Measurements from ENCODE around the gene SCAMP4.

Gene SCAMP4

GRCh38 chr19:1914826-1915341 lies 9.7 kb downstream of the SCAMP4 start:
- no peak for DNase-seq

- no peak for DNase-seq
Measured at GRCh38 chr19:1917146-1917545, 11.9 kb downstream of the SCAMP4 start.

GRCh38 chr19:1917926-1918325 lies 12.7 kb downstream of the SCAMP4 start:
- DNase-seq, result no peak

GRCh38 chr19:1918975-1919374 lies 13.8 kb downstream of the SCAMP4 start:
- no peak for DNase-seq

GRCh38 chr19:1920644-1921043 lies 15.4 kb downstream of the SCAMP4 start:
- no peak for DNase-seq

GRCh38 chr19:1921326-1921725 lies 16.1 kb downstream of the SCAMP4 start:
- DNase-seq, result no peak

- DNase-seq, result no peak
Measured at GRCh38 chr19:1921825-1922224, 16.6 kb downstream of the SCAMP4 start.

- DNase-seq, result no peak
Measured at GRCh38 chr19:1922803-1923202, 17.6 kb downstream of the SCAMP4 start.

GRCh38 chr19:1923319-1923718 lies 18.1 kb downstream of the SCAMP4 start:
- no peak for DNase-seq

GRCh38 chr19:1924320-1924961 lies 19.2 kb downstream of the SCAMP4 start:
- no peak for DNase-seq

- no peak for DNase-seq
Measured at GRCh38 chr19:1925544-1925943, 20.3 kb downstream of the SCAMP4 start.

- DNase-seq, result peak; percentile 0
Measured at GRCh38 chr19:1929021-1929742, 24.0 kb downstream of the SCAMP4 start.

- DNase-seq, result no peak
Measured at GRCh38 chr19:1931445-1931844, 26.2 kb downstream of the SCAMP4 start.

GRCh38 chr19:1932395-1932794 lies 27.2 kb downstream of the SCAMP4 start:
- DNase-seq, result no peak

GRCh38 chr19:1933244-1933643 lies 28.0 kb downstream of the SCAMP4 start:
- no peak for DNase-seq

- DNase-seq, result no peak
Measured at GRCh38 chr19:1933942-1934341, 28.7 kb downstream of the SCAMP4 start.

GRCh38 chr19:1935484-1936208 lies 30.4 kb downstream of the SCAMP4 start:
- no peak for DNase-seq

GRCh38 chr19:1936430-1936829 lies 31.2 kb downstream of the SCAMP4 start:
- DNase-seq, result no peak

- no peak for DNase-seq
Measured at GRCh38 chr19:1936916-1937610, 31.9 kb downstream of the SCAMP4 start.

GRCh38 chr19:1938071-1938470 lies 32.9 kb downstream of the SCAMP4 start:
- DNase-seq, result no peak

GRCh38 chr19:1941146-1942077 lies 36.2 kb downstream of the SCAMP4 start, which contains the start of gene CSNK1G2:
Gene CSNK1G2 (plus strand): TSS chr19:1941172. CDS start chr19:1969773, 28,601 bp downstream.
- no peak for DNase-seq
